ENCODE data around the gene HES4. TPM values are rescaled to one million over a fixed set of nuclear protein-coding genes. Genes with fewer than 3 reads are reported as not detected.
A peak's percentile ranks its signal among the peaks of the same experiment; 100 is the strongest.

The HES4 gene
- total and polyA plus RNA-seq, 2 of the 13 experiments (the other 11 are each of a cell fraction or from before 2014, with no cell fraction given) = 8.8 to 10.6 TPM

GRCh38 chr1:965526-966134, 34.3 kb downstream of the HES4 start:
- CTCF ChIA-PET (ENCODE audit: low intra/inter-chr PET ratio, low total read pairs) = interaction anchor here (0.8 kb wide), 1 partner anchor 10 kb away, joined by 3 read pairs; no protein-coding TSS in a partner anchor

More at GRCh38 chr1:965526-966134, 34.3 kb downstream of the HES4 start:
- BruUV-seq (replicated peaks) = no TSS peak
- peak overlapping the region; percentile 78 for H3K4me2 ChIP-seq (ENCODE audit: low read depth, low read length)
- intact Hi-C loops (cut with micrococcal nuclease; ENCODE audit: unreplicated experiment) = no loop called here
- peak; percentile 65 for TF ChIP-seq MNT (IDR thresholded peaks at IDR 0.05)
- no peak for TF ChIP-seq GFI1 (CRISPR knock-in tag; IDR thresholded peaks at IDR 0.05; ENCODE audit: borderline replicate concordance)
- peak; percentile 79; the same call in 1 of the 2 replicates for TF ChIP-seq PCBP1 (IDR thresholded peaks at IDR 0.05; ENCODE audit: borderline replicate concordance, low read depth, low read length)
- no peak for TF ChIP-seq ZBTB10 (CRISPR knock-in tag; IDR thresholded peaks at IDR 0.05; ENCODE audit: borderline replicate concordance)
- no peak for TF ChIP-seq TCF12 (IDR thresholded peaks at IDR 0.05)
- TF ChIP-seq TCF12 (CRISPR knock-in tag; IDR thresholded peaks at IDR 0.05) = no peak
- H3K27ac ChIP-seq (ENCODE audit: extremely low read length, insufficient read depth, low read length) = no peak overlapping the region
- no peak for FAIRE-seq
- H3K9me3 ChIP-seq (ENCODE audit: low read length) = no peaks in the 10 kb centered on the region
- peak overlapping the region in 2 of 3 experiments; percentile 77 to 82; a peak in 3 of 6 replicates for H3K4me3 ChIP-seq (replicated peaks in 1 of 3; ENCODE audit: insufficient read depth in 1 of 3, low read depth in 2 of 3, low read length in 3 of 3)
- in situ Hi-C loops (cut with HindIII; ENCODE audit: extremely low pct_ligation_motif_present, low pct_unique_long_range_greater_than_20kb) = no loop called here
- no peaks in the 10 kb centered on the region for H4K20me1 ChIP-seq (ENCODE audit: insufficient read depth, low read length)
- ATAC-seq = no peak
- H2AFZ ChIP-seq (ENCODE audit: low read length) = no peak overlapping the region
- H3K4me1 ChIP-seq (ENCODE audit: insufficient read depth, low read length) = peaks cover 31% of the 10 kb centered on the region
- peaks cover 0 to 6% of the 10 kb centered on the region in 2 experiments; a peak in 1 of 5 replicates for H3K36me3 ChIP-seq (replicated peaks in 1 of 2; ENCODE audit: control insufficient read depth in 1 of 2, insufficient read depth in 2 of 2, low read length in 2 of 2)
- H3K27me3 ChIP-seq (ENCODE audit: control insufficient read depth in 1 of 2, insufficient read depth in 2 of 2, low read length in 2 of 2) = no peaks in the 10 kb centered on the region; a peak in 1 of 5 replicates
- POLR2A ChIA-PET = interaction anchor here (2.7 kb wide), 1 partner anchor 11 kb away, joined by 11 read pairs; no protein-coding TSS in a partner anchor
- no peak for DNase-seq (ENCODE audit: low spot score)
- no peaks in the 10 kb centered on the region for H3K79me2 ChIP-seq (ENCODE audit: insufficient read depth, low read length)
- peak overlapping the region; percentile 64; the same call in 1 of the 2 replicates for H3K9ac ChIP-seq (ENCODE audit: insufficient read depth, low read depth, low read length)
- WGBS (ENCODE audit: low lambda C conversion rate) = 97% methylated on average over 6 of the region's 26 CpGs

All from HepG2 (cell line).